ENCODE measurements around the gene ZNF775. TPM values are rescaled to one million over a fixed set of nuclear protein-coding genes. Genes with fewer than 3 reads are reported as not detected.

ZNF775 gene
- polyA plus RNA-seq, 1 donor (not counting 4 experiments of a cell fraction or from before 2014, with no cell fraction given): 1.0 TPM

DNA sequence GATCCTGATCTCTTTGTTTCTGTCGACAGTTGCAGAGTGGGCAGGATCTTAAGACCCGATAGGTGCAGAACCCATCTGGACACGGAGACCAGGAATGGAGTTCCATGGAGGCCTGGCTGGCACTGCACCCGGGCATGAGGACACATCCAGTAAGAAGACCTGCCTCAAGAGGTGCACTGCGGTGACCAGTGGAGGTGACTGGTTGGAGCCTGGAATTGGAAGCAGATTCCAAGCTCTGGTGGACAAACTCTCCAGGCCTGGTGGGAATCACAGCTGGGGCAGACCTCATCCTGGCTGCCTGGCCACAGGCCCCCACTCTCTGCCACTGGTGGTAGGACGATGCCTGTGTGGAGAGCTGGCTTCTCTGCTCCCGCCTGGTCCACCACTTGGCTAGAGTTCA lies 31.0 kb downstream of the ZNF775 start:
- H3K4me1 ChIP-seq (ENCODE audit: control insufficient read depth, extremely low read depth, insufficient read depth, low read length): peaks cover 13% of the 10 kb centered on the region
- H3K27ac ChIP-seq (ENCODE audit: control insufficient read depth, insufficient read depth, low read length): no peak overlapping the region
- DNase-seq (ENCODE audit: low read depth, low spot score) (no peak), FAIRE-seq (no peak)
- no peaks in the 10 kb centered on the region for H3K79me2 ChIP-seq (ENCODE audit: control insufficient read depth, insufficient read depth, low read length)
- H3K4me3 ChIP-seq (ENCODE audit: control insufficient read depth in 2 of 3, extremely low read depth in 1 of 3, insufficient read depth in 2 of 3, low read depth in 1 of 3, low read length in 3 of 3): no peak overlapping the region
- H3K9me1 ChIP-seq (ENCODE audit: control insufficient read depth, extremely low read depth, insufficient read depth, low read length): no peaks in the 10 kb centered on the region
- dilution Hi-C loops (cut with MboI; ENCODE audit: extremely low pct_ligation_motif_present, low sequenced_read_pairs): no loop called here
- no peak overlapping the region for H3K4me2 ChIP-seq (ENCODE audit: control insufficient read depth, extremely low read depth, insufficient read depth, low read depth, low read length)
- H3K9ac ChIP-seq (ENCODE audit: control insufficient read depth, extremely low read depth, insufficient read depth, low read length): no peak overlapping the region
- H4K20me1 ChIP-seq (ENCODE audit: control insufficient read depth, extremely low read depth, insufficient read depth, low read length): no peaks in the 10 kb centered on the region
- H3K9me3 ChIP-seq (ENCODE audit: control insufficient read depth, low read depth, low read length): no peaks in the 10 kb centered on the region
- no peak for TF ChIP-seq EZH2 (IDR thresholded peaks at IDR 0.05; ENCODE audit: low read length)
- TF ChIP-seq, protein P1, sequence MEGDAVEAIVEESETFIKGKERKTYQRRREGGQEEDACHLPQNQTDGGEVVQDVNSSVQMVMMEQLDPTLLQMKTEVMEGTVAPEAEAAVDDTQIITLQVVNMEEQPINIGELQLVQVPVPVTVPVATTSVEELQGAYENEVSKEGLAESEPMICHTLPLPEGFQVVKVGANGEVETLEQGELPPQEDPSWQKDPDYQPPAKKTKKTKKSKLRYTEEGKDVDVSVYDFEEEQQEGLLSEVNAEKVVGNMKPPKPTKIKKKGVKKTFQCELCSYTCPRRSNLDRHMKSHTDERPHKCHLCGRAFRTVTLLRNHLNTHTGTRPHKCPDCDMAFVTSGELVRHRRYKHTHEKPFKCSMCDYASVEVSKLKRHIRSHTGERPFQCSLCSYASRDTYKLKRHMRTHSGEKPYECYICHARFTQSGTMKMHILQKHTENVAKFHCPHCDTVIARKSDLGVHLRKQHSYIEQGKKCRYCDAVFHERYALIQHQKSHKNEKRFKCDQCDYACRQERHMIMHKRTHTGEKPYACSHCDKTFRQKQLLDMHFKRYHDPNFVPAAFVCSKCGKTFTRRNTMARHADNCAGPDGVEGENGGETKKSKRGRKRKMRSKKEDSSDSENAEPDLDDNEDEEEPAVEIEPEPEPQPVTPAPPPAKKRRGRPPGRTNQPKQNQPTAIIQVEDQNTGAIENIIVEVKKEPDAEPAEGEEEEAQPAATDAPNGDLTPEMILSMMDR (optimal IDR thresholded peaks at IDR 0.05 in 1 of 3, IDR thresholded peaks at IDR 0.05 in 1 of 3, conservative IDR thresholded peaks at IDR 0.05 in 1 of 3; ENCODE audit: extremely low read depth in 1 of 3, insufficient read depth in 2 of 3, low read length in 3 of 3): no peak
- H3K27me3 ChIP-seq (ENCODE audit: control insufficient read depth, extremely low read depth, insufficient read depth, low read length): no peaks in the 10 kb centered on the region
- no peaks in the 10 kb centered on the region for H3K36me3 ChIP-seq (ENCODE audit: control insufficient read depth in 2 of 2, extremely low read depth in 1 of 2, insufficient read depth in 2 of 2, low read length in 2 of 2)
- H2AFZ ChIP-seq (ENCODE audit: control insufficient read depth, low read length): no peak overlapping the region

DNA sequence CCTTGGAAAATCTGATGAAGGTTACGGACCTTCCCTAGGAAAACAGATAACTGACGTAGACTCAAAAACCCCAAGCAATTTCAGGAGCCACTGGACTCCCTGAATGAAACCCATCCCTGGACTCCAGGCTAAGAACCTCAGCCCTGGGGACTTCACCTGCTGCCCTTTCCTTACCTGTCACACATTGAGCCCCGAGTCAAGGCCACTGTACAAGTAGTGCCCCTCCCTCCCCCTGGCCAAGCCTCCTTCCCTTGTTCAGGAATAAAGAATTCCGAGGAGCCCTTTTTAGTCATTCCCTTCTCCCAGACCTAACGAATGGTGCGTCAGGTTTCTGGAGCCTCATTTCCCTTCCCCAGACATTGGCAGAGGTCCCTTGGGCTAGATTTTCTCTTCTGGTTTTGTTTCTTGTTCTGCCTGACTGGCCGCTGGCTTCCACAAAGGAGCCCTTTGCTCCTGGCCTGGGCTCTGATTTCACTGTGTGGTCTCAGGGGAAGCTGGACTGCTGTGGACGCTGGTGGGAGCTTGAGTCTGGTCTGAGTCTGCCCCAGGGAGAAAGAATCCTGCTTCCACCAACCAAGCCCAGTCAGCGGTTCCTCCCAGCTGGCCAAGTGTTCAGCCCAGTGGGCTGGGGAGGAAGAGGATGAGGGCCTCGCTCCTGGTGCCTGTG lies 31.7 kb downstream of the ZNF775 start:
- Histone ChIP-seq H3K27ac (ENCODE audit: control insufficient read depth, insufficient read depth, low read length) (no peak overlapping the region), H3K36me3 (ENCODE audit: control insufficient read depth in 2 of 2, extremely low read depth in 1 of 2, insufficient read depth in 2 of 2, low read length in 2 of 2) (no peaks in the 10 kb centered on the region), H3K27me3 (ENCODE audit: control insufficient read depth, extremely low read depth, insufficient read depth, low read length) (no peaks in the 10 kb centered on the region), H3K9me3 (ENCODE audit: control insufficient read depth, low read depth, low read length) (no peaks in the 10 kb centered on the region), H2AFZ (ENCODE audit: control insufficient read depth, low read length) (no peak overlapping the region), H4K20me1 (ENCODE audit: control insufficient read depth, extremely low read depth, insufficient read depth, low read length) (no peaks in the 10 kb centered on the region), H3K4me1 (ENCODE audit: control insufficient read depth, extremely low read depth, insufficient read depth, low read length) (peaks cover 11% of the 10 kb centered on the region), H3K4me3 (ENCODE audit: control insufficient read depth in 2 of 3, extremely low read depth in 1 of 3, insufficient read depth in 2 of 3, low read depth in 1 of 3, low read length in 3 of 3) (no peak overlapping the region), H3K9me1 (ENCODE audit: control insufficient read depth, extremely low read depth, insufficient read depth, low read length) (no peaks in the 10 kb centered on the region), H3K79me2 (ENCODE audit: control insufficient read depth, insufficient read depth, low read length) (no peaks in the 10 kb centered on the region), H3K9ac (ENCODE audit: control insufficient read depth, extremely low read depth, insufficient read depth, low read length) (no peak overlapping the region), H3K4me2 (ENCODE audit: control insufficient read depth, extremely low read depth, insufficient read depth, low read depth, low read length) (no peak overlapping the region)
- no peak for FAIRE-seq
- DNase-seq (ENCODE audit: low read depth, low spot score): no peak
- dilution Hi-C loops (cut with MboI; ENCODE audit: extremely low pct_ligation_motif_present, low sequenced_read_pairs): no loop called here
- no peak for TF ChIP-seq EZH2 (IDR thresholded peaks at IDR 0.05; ENCODE audit: low read length)
- TF ChIP-seq, protein P1 (optimal IDR thresholded peaks at IDR 0.05 in 1 of 3, IDR thresholded peaks at IDR 0.05 in 1 of 3, conservative IDR thresholded peaks at IDR 0.05 in 1 of 3; ENCODE audit: extremely low read depth in 1 of 3, insufficient read depth in 2 of 3, low read length in 3 of 3): no peak

Measured in keratinocyte (primary cell).